Gastrocnemius medialis (tissue), 4 donors: ENCODE results near the gene IGLL5. TPM values are rescaled to one million over a fixed set of nuclear protein-coding genes. Genes with fewer than 3 reads are reported as not detected.

Experiments
- ATAC-seq, 2 donors: fragments of 150-250 bp; one replicate each; pipeline ENCODE4 v1.9.1; 2016
- DNase-seq, 2 donors: peaks; one replicate each; pipeline ENCODE4 v3.0.0-alpha.2; 2019
- H3K27ac ChIP-seq, 4 donors: fragments of 200-600 bp; sonication (generic); 1 replicate in 1 of 4; 2 replicates in 3 of 4; pipeline ENCODE4 v1.5.1; 2016 to 2018; ENCODE audit warnings: mild to moderate bottlenecking in 2 of 4, moderate library complexity in 1 of 4
- H3K27me3 ChIP-seq, 3 donors: fragments of 200-600 bp; sonication (generic) in 2 of 3; 1 replicate in 1 of 3; 2 replicates in 2 of 3; pipeline versions ENCODE4 v1.5.1 to v1.6.0; 2016 to 2019; ENCODE audit warnings: mild to moderate bottlenecking in 1 of 3, moderate library complexity in 1 of 3
- H3K36me3 ChIP-seq, 2 donors: fragments of 200-600 bp; sonication (generic) in 1 of 2; one replicate each; pipeline ENCODE4 v1.5.1; 2017 to 2018
- H3K4me1 ChIP-seq, 2 donors: fragments of 200-600 bp; sonication (generic) in 1 of 2; one replicate each; pipeline ENCODE4 v1.5.1; 2016 to 2017; ENCODE audit warnings: mild to moderate bottlenecking in 2 of 2
- H3K4me3 ChIP-seq, 4 donors: fragments of 200-600 bp; sonication (generic) in 3 of 4; 1 replicate in 1 of 4; 2 replicates in 3 of 4; pipeline ENCODE4 v1.5.1; 2016 to 2019; ENCODE audit warnings: mild to moderate bottlenecking in 2 of 4
- H3K9me3 ChIP-seq, 3 donors: fragments of 200-600 bp; sonication (generic) in 2 of 3; 1 replicate in 1 of 3; 2 replicates in 2 of 3; pipeline ENCODE4 v1.5.1; 2016 to 2019
- CTCF ChIP-seq, 5 experiments: fragments of 450-650 bp in 3 of 5; fragments of 200-600 bp in 2 of 5; sonication (generic) in 2 of 5; IDR thresholded peaks in 4 of 5; conservative IDR thresholded peaks in 1 of 5; 1 replicate in 4 of 5; 2 replicates in 1 of 5; pipeline ENCODE4 v1.5.1; 2016 to 2019; ENCODE audit warnings: antibody characterized with exemption in 5 of 5, mild to moderate bottlenecking in 3 of 5, moderate library complexity in 3 of 5
- POLR2A ChIP-seq, 2 donors: fragments of 450-650 bp; IDR thresholded peaks; one replicate each; pipeline ENCODE4 v1.6.1; 2017; ENCODE audit warnings: antibody characterized with exemption in 2 of 2, mild to moderate bottlenecking in 2 of 2, moderate library complexity in 2 of 2
- in situ Hi-C, 4 donors: fragments of 200-750 bp; cut with MboI; loops; one replicate each; pipeline versions ENCODE4 v1.15.0 to v1.8.0; 2017; ENCODE audit warnings: low sequenced_read_pairs in 4 of 4
- intact Hi-C: fragments of 100-400 bp; cut with DNase I; formaldehyde crosslinking; loops from one replicate; pipeline ENCODE4 v1.15.1; 2023; ENCODE audit warnings: low total_unique reads
- total RNA-seq, 4 donors: library from RNA; depleted of rRNA; stranded (reverse); fragments of >200 nt; gene quantifications; one replicate each; pipeline versions ENCODE4 v1.1.0 to v1.2.3, GENCODE V29; 2016

IGLL5 gene
- total RNA-seq, 4 donors from 2014 or later, result 0.49 TPM; not detected in 3

- intact Hi-C loops, result no loop called here
- Histone ChIP-seq H3K4me1 (no peaks in the 10 kb centered on the region), H3K27ac (no peak overlapping the region), H3K9me3 (no peaks in the 10 kb centered on the region), H3K4me3 (no peak overlapping the region), H3K27me3 (peaks cover 0 to 6% (median 0%) of the 10 kb centered on the region in 3 donors), H3K36me3 (no peaks in the 10 kb centered on the region)
- no peak for TF ChIP-seq CTCF (IDR thresholded peaks at IDR 0.05 in 4 of 5, conservative IDR thresholded peaks at IDR 0.05 in 1 of 5)
- TF ChIP-seq POLR2A (IDR thresholded peaks at IDR 0.05), result no peak
- in situ Hi-C loops, result loop anchor here in 1 of 4 donors (25.0 kb wide), 1 partner anchor 296 kb away; the partner anchor contains the start of genes RAB36 and RSPH14
- DNase-seq (no peak), ATAC-seq (no peak)
These were observed 46.0 kb upstream of the IGLL5 start for GRCh38 chr22:22841598-22841997.

GRCh38 chr22:22842085-22842484, 45.5 kb upstream of the IGLL5 start:
- no peak for TF ChIP-seq POLR2A (IDR thresholded peaks at IDR 0.05)
- intact Hi-C loops (no loop called here), in situ Hi-C loops (loop anchor here in 1 of 4 donors (25.0 kb wide), 1 partner anchor 295 kb away; the partner anchor contains the start of genes RAB36 and RSPH14)
- Histone ChIP-seq H3K27ac (no peak overlapping the region), H3K4me3 (no peak overlapping the region), H3K27me3 (peaks cover 0 to under 1% (median 0%) of the 10 kb centered on the region in 3 donors), H3K36me3 (no peaks in the 10 kb centered on the region), H3K9me3 (no peaks in the 10 kb centered on the region), H3K4me1 (no peaks in the 10 kb centered on the region)
- ATAC-seq (no peak), DNase-seq (no peak)

- TF ChIP-seq CTCF (IDR thresholded peaks at IDR 0.05 in 4 of 5, conservative IDR thresholded peaks at IDR 0.05 in 1 of 5), result no peak
- TF ChIP-seq POLR2A (IDR thresholded peaks at IDR 0.05), result no peak
- Histone ChIP-seq H3K9me3 (no peaks in the 10 kb centered on the region), H3K4me3 (no peak overlapping the region), H3K4me1 (no peaks in the 10 kb centered on the region), H3K27me3 (no peaks in the 10 kb centered on the region), H3K36me3 (no peaks in the 10 kb centered on the region), H3K27ac (no peak overlapping the region)
- intact Hi-C loops (no loop called here), in situ Hi-C loops (loop anchor here in 1 of 4 donors (25.0 kb wide), 1 partner anchor 293 kb away; the partner anchor contains the start of genes RAB36 and RSPH14)
- ATAC-seq (no peak), DNase-seq (no peak)
These were observed 43.8 kb upstream of the IGLL5 start for GRCh38 chr22:22843848-22844247.

- intact Hi-C loops (no loop called here), in situ Hi-C loops (loop anchor here in 1 of 4 donors (25.0 kb wide), 1 partner anchor 290 kb away; the partner anchor contains the start of genes RAB36 and RSPH14)
- no peak for TF ChIP-seq CTCF (IDR thresholded peaks at IDR 0.05 in 4 of 5, conservative IDR thresholded peaks at IDR 0.05 in 1 of 5)
- TF ChIP-seq POLR2A (IDR thresholded peaks at IDR 0.05), result no peak
- no peaks in the 10 kb centered on the region for H3K27me3 ChIP-seq
- no peaks in the 10 kb centered on the region for H3K4me1 ChIP-seq
- H3K4me3 ChIP-seq, result no peak overlapping the region
- no peaks in the 10 kb centered on the region for H3K9me3 ChIP-seq
- DNase-seq, result no peak
- no peak for ATAC-seq
- no peak overlapping the region for H3K27ac ChIP-seq
- no peaks in the 10 kb centered on the region for H3K36me3 ChIP-seq
These were observed 40.4 kb upstream of the IGLL5 start for GRCh38 chr22:22847241-22847640.

- intact Hi-C loops, result loop anchor here (1.0 to 2.0 kb wide), 2 partner anchors 108 to 280 kb away; no protein-coding TSS in a partner anchor
- in situ Hi-C loops, result loop anchor here in 1 of 4 donors (25.0 kb wide), 1 partner anchor 289 kb away; the partner anchor contains the start of genes RAB36 and RSPH14
- H3K27me3 ChIP-seq, result peaks cover 0 to 4% (median 0%) of the 10 kb centered on the region in 3 donors
- no peak overlapping the region for H3K4me3 ChIP-seq
- H3K36me3 ChIP-seq, result no peaks in the 10 kb centered on the region
- ATAC-seq, result peak; percentile 52 to 56
- H3K9me3 ChIP-seq, result no peaks in the 10 kb centered on the region
- TF ChIP-seq CTCF (IDR thresholded peaks at IDR 0.05 in 4 of 5, conservative IDR thresholded peaks at IDR 0.05 in 1 of 5) (peak; percentile 49 to 79 (median 68)), POLR2A (IDR thresholded peaks at IDR 0.05) (no peak)
- H3K4me1 ChIP-seq, result no peaks in the 10 kb centered on the region
- peak in 1 of 2 donors; percentile 9 for DNase-seq
- H3K27ac ChIP-seq, result no peak overlapping the region
These were observed 39.2 kb upstream of the IGLL5 start for GRCh38 chr22:22848364-22848866.
